Stimulated activated CD4-positive, alpha-beta T cell treated with anti-CD3 and anti-CD28 coated beads, Interleukin-4, amount 100 ng/mL, for 24 hours (primary cell): ENCODE results near the gene RCN2.
"Not testable (repeated sequence)": the region's sequence is repeated elsewhere in the genome, so short reads cannot be mapped to it uniquely, and the experiment has no call there.

ENCODE experiments used
- DNase-seq: peaks from one replicate; pipeline ENCODE4 v3.0.0-alpha.2; 2020

RCN2 gene

GRCh38 chr15:76932135-76932966 is 802 bp downstream of the RCN2 start:
- DNase-seq, result no peak

DNA sequence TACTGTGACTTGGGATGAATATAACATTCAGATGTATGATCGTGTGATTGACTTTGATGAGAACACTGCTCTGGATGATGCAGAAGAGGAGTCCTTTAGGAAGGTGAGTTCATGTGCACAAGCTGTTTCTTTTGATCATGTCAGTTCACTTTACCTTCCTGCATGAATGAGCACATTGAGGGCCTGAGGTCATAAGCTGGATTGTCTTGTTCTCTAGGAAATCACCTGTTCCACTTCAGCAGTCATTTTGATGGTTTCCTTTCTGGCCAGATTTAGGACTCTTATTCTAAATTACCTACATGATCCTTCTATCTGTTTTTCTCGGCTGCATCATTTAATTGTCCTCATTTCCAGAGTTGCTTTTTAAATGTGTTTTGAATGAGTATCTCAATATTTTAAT is 4.1 kb downstream of the RCN2 start:
- DNase-seq, result no peak

GRCh38 chr15:76936671-76937070 is 5.1 kb downstream of the RCN2 start:
- DNase-seq, result no peak

- no peak for DNase-seq
These were observed 7.2 kb downstream of the RCN2 start for GRCh38 chr15:76938752-76939151.

GRCh38 chr15:76939715-76940114 is 8.2 kb downstream of the RCN2 start:
- no peak for DNase-seq

DNA sequence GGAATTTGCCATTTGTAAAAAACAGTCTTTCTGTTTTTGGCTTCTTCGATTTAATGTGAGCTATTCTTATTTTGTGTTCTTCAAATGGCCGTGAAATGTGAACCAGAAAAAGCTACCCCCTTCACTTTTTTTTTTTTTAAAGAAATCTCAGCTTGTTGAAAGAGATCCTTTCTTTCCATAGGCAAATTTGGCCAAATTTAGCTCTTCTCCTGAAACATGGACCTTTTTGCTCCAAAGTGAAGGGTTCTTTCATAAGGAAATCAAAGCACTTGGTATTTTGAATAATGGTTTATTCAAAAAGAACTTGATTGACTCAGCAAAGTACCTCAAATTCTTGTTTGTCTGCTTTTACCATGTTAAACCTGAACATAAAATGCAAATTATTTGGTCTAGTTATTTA is 10.1 kb downstream of the RCN2 start:
- DNase-seq, result no peak

- DNase-seq, result no peak
These were observed 10.8 kb downstream of the RCN2 start for GRCh38 chr15:76942331-76942730.

DNA sequence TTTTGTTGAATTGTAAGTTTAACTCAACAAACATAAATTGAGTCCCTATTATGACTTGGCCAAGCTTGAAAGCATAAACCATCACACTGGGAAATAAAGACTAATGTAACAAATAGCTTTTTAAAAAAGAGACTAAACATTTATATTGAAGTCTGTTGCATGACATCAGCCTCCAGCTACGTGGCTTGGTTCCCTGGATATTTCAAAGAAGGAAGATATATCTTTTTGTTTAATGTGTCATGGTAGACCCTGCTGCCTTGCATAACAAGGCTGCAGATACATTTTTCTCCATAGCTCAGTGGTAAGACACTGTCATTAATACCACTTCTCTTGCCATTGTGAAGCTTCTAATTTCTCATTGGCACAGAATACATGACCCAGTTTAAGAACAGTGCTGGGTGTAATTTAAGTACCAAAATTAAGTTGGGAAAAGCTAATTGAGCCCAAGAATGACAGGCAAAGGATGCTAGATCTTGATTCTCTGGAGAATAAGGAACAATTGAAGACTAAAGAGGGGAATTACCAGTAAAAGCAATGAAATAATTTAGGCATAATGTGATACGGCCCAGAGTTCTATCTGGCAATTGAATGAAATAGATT is 14.0 kb downstream of the RCN2 start:
- no peak for DNase-seq

DNA sequence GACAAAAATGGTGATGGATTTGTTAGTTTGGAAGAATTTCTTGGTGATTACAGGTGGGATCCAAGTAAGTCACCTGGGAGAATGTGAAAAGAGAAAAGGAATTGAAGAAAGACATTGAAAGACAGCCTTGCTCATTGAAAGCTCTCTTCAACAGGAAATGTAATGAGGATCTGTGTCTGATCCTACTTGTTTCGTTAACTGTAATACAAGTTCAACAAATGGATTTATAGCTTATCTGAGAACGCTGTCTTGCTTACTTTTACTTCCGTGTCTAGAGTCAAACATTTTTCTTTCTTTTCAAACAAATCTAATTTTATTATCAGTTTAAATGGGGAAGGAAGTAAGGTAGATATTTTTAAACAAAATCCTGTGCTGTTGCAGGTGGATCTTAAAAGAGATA is 15.9 kb downstream of the RCN2 start:
- no peak for DNase-seq

- no peak for DNase-seq
These were observed 19.7 kb downstream of the RCN2 start for GRCh38 chr15:76951220-76951619.

- DNase-seq, result no peak
These were observed 22.4 kb downstream of the RCN2 start for GRCh38 chr15:76953913-76954312.

- no peak for DNase-seq
These were observed 23.2 kb downstream of the RCN2 start for GRCh38 chr15:76954744-76955143.

GRCh38 chr15:76961268-76962011 is 29.9 kb downstream of the RCN2 start:
- DNase-seq, result no peak

- no peak for DNase-seq
These were observed 30.9 kb downstream of the RCN2 start for GRCh38 chr15:76962337-76963013.

DNA sequence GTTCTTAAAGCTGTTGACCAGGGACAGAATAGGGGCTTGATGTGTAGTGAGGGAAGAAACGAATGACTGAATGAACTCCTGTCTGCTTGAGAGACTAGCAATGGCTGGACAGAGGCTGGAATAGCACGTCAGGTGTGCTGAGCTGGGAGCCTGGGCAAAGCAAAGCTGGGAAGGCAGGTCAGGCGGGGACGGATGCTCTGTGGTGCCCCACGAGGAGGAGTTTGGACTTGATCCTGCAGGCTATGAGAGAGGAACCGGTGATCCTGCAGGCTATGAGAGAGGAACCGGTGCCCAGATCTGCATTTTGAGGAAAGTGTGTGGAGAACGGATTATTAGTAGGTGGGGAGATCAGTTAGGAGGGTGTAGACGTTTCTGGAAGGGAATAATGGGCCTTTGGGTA is 32.0 kb downstream of the RCN2 start:
- no peak for DNase-seq

GRCh38 chr15:76964157-76964556 is 32.6 kb downstream of the RCN2 start:
- no peak for DNase-seq

DNA sequence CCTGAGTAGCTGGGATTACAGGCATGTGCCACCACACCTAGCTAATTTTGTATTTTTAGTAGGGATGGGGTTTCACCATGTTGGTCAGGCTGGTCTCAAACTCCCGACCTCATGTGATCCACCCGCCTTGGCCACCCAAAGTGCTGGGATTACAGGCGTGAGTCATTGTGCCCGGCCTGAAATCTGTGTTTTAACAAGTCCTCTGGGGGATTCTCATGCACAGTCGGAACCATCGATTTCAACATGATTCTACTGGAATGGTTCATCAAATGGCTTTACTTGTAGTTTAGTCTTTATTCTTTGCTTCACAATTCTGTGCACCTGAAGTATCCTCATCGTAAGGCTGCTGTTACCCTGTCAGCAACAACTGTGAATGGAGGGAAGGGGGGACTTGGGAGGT is 34.5 kb downstream of the RCN2 start:
- not testable (repeated sequence) for DNase-seq

GRCh38 chr15:76967067-76967466 is 35.5 kb downstream of the RCN2 start:
- no peak for DNase-seq

DNA sequence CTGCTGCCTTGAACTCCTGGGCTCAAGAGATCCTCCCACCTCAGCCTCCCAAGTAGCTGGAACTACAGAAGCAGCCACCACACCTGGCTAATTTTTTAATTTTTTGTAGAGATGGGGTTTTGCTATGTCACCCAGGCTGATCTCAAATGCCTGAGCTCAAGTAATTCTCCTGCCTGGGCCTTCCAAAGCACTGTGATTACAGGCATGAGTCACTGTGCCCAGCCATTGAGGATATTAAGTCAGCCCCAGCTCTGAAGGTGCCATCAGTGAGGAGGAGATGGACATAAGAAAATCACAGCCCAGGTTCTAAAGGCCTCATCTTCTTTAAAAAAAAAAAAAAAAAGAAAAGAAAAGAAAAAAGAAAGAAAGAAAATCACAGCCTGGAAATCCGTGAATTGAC is 36.8 kb downstream of the RCN2 start:
- no peak for DNase-seq

GRCh38 chr15:76972389-76973361 is 41.1 kb downstream of the RCN2 start:
- DNase-seq, result no peak

DNA sequence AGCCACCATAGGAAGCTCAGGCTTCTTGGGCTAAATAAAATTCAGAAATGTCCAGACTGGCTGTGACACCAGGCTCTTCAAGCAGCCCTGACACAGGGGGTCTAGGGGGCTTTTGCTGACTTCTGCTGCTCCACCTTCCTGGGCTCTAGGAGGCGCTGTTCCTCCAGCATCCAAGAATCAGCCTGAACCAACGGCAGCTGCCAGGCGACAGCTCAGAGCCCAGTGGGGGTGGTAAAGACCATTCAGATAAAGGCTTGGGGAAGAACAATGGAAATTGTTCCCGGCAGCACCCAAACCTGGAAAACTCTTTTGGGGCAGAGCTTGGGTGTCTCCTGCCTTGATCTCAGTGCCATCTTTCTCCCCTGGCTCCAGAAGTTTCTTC is 41.8 kb downstream of the RCN2 start:
- DNase-seq, result peak; percentile 75

- no peak for DNase-seq
These were observed 42.4 kb downstream of the RCN2 start for GRCh38 chr15:76973906-76974305.
